GM19324 (cell line): ENCODE measurements around the gene BRIX1.

ENCODE experiments used
- ATAC-seq: cut with Tn5 transposase; IDR thresholded peaks from one replicate; pipeline ENCODE4 v1.9.1; 2021; ENCODE audit warnings: mild to moderate bottlenecking, moderate library complexity; ENCODE audit not compliant: unreplicated experiment, low FRiP score

Gene BRIX1

GRCh38 chr5:34915139-34915855 is at the start of gene BRIX1, which contains the start of gene RAD1:
Gene BRIX1 (plus strand): TSS chr5:34915711. CDS start chr5:34915739, 28 bp downstream.
Gene RAD1 (minus strand): TSS chr5:34915504. CDS start chr5:34914892, 612 bp downstream.
- peak; percentile 100 for ATAC-seq

- ATAC-seq, result no peak
Observed at GRCh38 chr5:34866989-34867471, 48.5 kb upstream of the BRIX1 start.

- no peak for ATAC-seq
Observed at GRCh38 chr5:34867660-34868059, 47.9 kb upstream of the BRIX1 start.

GRCh38 chr5:34868791-34869190 is 46.7 kb upstream of the BRIX1 start:
- ATAC-seq, result no peak

- ATAC-seq, result no peak
Observed at GRCh38 chr5:34869256-34869655, 46.3 kb upstream of the BRIX1 start.

- ATAC-seq, result no peak
Observed at GRCh38 chr5:34870382-34870781, 45.1 kb upstream of the BRIX1 start.

GRCh38 chr5:34876275-34876674 is 39.2 kb upstream of the BRIX1 start:
- ATAC-seq, result no peak

- ATAC-seq, result no peak
Observed at GRCh38 chr5:34881246-34881645, 34.3 kb upstream of the BRIX1 start.

GRCh38 chr5:34886392-34887119 is 29.0 kb upstream of the BRIX1 start:
- no peak for ATAC-seq

GRCh38 chr5:34889394-34889793 is 26.1 kb upstream of the BRIX1 start:
- ATAC-seq, result no peak

- no peak for ATAC-seq
Observed at GRCh38 chr5:34891981-34892380, 23.5 kb upstream of the BRIX1 start.

- no peak for ATAC-seq
Observed at GRCh38 chr5:34892414-34892813, 23.1 kb upstream of the BRIX1 start.

GRCh38 chr5:34894716-34895115 is 20.8 kb upstream of the BRIX1 start:
- ATAC-seq, result no peak

GRCh38 chr5:34895641-34896419 is 19.7 kb upstream of the BRIX1 start:
- no peak for ATAC-seq

GRCh38 chr5:34897646-34898045 is 17.9 kb upstream of the BRIX1 start:
- no peak for ATAC-seq

- peak; percentile 86 for ATAC-seq
Observed at GRCh38 chr5:34898258-34898895, 17.1 kb upstream of the BRIX1 start.

GRCh38 chr5:34899066-34899465 is 16.4 kb upstream of the BRIX1 start:
- ATAC-seq, result no peak

- no peak for ATAC-seq
Observed at GRCh38 chr5:34900652-34901051, 14.9 kb upstream of the BRIX1 start.

GRCh38 chr5:34903260-34903659 is 12.3 kb upstream of the BRIX1 start:
- no peak for ATAC-seq

- ATAC-seq, result no peak
Observed at GRCh38 chr5:34905564-34905963, 9.9 kb upstream of the BRIX1 start.
